PC-9 (cell line): ENCODE results near the gene NPY4R2.
"Not testable (repeated sequence)": the region's sequence is repeated elsewhere in the genome, so short reads cannot be mapped to it uniquely, and the experiment has no call there.

Experiments used
- EZH2 ChIP-seq: fragments of 200-600 bp; sonication (generic); IDR thresholded peaks from 2 replicates; pipeline ENCODE4 v1.8.0; 2017; ENCODE audit warnings: antibody characterized with exemption, low read depth
- TF ChIP-seq, protein P1 (sequence below): fragments of 200-600 bp; sonication (generic); conservative IDR thresholded peaks from 2 replicates; pipeline ENCODE4 v1.6.1; 2017; ENCODE audit warnings: mixed run types, antibody characterized with exemption, mild to moderate bottlenecking, moderate library complexity

DNA sequence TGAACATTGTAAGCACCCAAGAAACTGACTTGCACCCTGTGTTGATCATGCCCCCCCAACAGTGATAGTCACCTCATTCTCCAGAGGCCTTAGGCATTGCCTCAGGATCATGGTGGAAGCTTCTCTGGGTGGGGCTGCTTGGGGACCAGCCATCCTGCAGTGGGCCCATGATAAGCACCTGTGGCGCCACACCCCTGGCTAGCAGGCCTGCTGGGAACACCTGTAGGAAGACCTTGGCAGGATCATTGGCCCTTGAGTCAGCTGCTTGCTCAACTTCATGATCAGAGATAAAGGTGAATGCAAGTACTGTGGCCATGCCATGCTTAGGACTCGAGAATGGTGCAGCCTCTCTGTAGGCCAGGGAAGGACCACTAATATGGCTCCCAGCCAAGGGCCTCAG is 42.2 kb downstream of the NPY4R2 start:
- TF ChIP-seq, protein P1, sequence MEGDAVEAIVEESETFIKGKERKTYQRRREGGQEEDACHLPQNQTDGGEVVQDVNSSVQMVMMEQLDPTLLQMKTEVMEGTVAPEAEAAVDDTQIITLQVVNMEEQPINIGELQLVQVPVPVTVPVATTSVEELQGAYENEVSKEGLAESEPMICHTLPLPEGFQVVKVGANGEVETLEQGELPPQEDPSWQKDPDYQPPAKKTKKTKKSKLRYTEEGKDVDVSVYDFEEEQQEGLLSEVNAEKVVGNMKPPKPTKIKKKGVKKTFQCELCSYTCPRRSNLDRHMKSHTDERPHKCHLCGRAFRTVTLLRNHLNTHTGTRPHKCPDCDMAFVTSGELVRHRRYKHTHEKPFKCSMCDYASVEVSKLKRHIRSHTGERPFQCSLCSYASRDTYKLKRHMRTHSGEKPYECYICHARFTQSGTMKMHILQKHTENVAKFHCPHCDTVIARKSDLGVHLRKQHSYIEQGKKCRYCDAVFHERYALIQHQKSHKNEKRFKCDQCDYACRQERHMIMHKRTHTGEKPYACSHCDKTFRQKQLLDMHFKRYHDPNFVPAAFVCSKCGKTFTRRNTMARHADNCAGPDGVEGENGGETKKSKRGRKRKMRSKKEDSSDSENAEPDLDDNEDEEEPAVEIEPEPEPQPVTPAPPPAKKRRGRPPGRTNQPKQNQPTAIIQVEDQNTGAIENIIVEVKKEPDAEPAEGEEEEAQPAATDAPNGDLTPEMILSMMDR: not testable (repeated sequence)
- TF ChIP-seq EZH2: not testable (repeated sequence)
